Esophagus muscularis mucosa (tissue), 4 donors: ENCODE measurements around the gene PPP2R5B. TPM values are rescaled to one million over a fixed set of nuclear protein-coding genes. Genes with fewer than 3 reads are reported as not detected.

Experiments
- DNase-seq: peaks from one replicate; pipeline ENCODE4 v3.0.0-alpha.2; 2017; ENCODE audit errors: extremely low spot score
- H3K27ac ChIP-seq, 4 donors: fragments of 200-600 bp; sonication (generic); replicated peaks in 1 of 4; 1 replicate in 3 of 4; 2 replicates in 1 of 4; pipeline ENCODE4 v1.5.1; 2016 to 2019; ENCODE audit warnings: mild to moderate bottlenecking in 1 of 4
- H3K27me3 ChIP-seq, 4 donors: fragments of 200-600 bp; sonication (generic); one replicate each; pipeline versions ENCODE4 v1.5.1 to v1.6.0; 2016 to 2019
- H3K36me3 ChIP-seq, 4 donors: fragments of 200-600 bp; sonication (generic); one replicate each; pipeline ENCODE4 v1.5.1; 2016 to 2019
- H3K4me1 ChIP-seq, 4 donors: fragments of 200-600 bp; sonication (generic); one replicate each; pipeline ENCODE4 v1.5.1; 2016 to 2019
- H3K4me3 ChIP-seq, 4 donors: fragments of 200-600 bp; sonication (generic); 1 replicate in 2 of 4; 2 replicates in 2 of 4; pipeline ENCODE4 v1.5.1; 2016 to 2019; ENCODE audit warnings: mild to moderate bottlenecking in 4 of 4, moderate library complexity in 1 of 4
- H3K9me3 ChIP-seq, 4 donors: fragments of 200-600 bp; sonication (generic); 1 replicate in 3 of 4; 2 replicates in 1 of 4; pipeline ENCODE4 v1.5.1; 2016 to 2019
- EP300 ChIP-seq: sonication (generic); formaldehyde crosslinking; IDR thresholded peaks from one replicate; pipeline ENCODE4 v1.6.1; 2017; ENCODE audit warnings: antibody characterized with exemption
- POLR2A ChIP-seq: fragments of 450-650 bp; IDR thresholded peaks from one replicate; pipeline ENCODE4 v1.6.1; 2017; ENCODE audit warnings: antibody characterized with exemption, moderate library complexity, mild to moderate bottlenecking, low read depth
- POLR2AphosphoS5 ChIP-seq, 2 donors: sonication (generic); formaldehyde crosslinking; IDR thresholded peaks; one replicate each; pipeline ENCODE4 v1.6.1; 2017; ENCODE audit warnings: antibody characterized with exemption in 2 of 2
- WGBS: methylation state at CpG from one replicate; pipeline ENCODE4 v1.1.5; 2018; 5-methylcytosine and 5-hydroxymethylcytosine counted together
- intact Hi-C: fragments of 100-400 bp; cut with DNase I; formaldehyde crosslinking; loops from one replicate; pipeline ENCODE4 v1.15.1; 2023
- total RNA-seq, 4 donors: library from RNA; depleted of rRNA; stranded (reverse); fragments of >200 nt; gene quantifications; one replicate each; pipeline versions ENCODE4 v1.1.0 to v1.2.1, GENCODE V29; 2016
- TF ChIP-seq, protein P1 (sequence below), 3 experiments: fragments of 200-600 bp in 2 of 3; fragments of 450-650 bp in 1 of 3; sonication (generic) in 2 of 3; IDR thresholded peaks; one replicate each; pipeline ENCODE4 v1.5.1; 2017 to 2019; ENCODE audit warnings: antibody characterized with exemption in 3 of 3, mild to moderate bottlenecking in 2 of 3, moderate library complexity in 1 of 3

The PPP2R5B gene
- total RNA-seq, 4 donors from 2014 or later, result 24.1 to 38.8 (median 29.0) TPM

DNA sequence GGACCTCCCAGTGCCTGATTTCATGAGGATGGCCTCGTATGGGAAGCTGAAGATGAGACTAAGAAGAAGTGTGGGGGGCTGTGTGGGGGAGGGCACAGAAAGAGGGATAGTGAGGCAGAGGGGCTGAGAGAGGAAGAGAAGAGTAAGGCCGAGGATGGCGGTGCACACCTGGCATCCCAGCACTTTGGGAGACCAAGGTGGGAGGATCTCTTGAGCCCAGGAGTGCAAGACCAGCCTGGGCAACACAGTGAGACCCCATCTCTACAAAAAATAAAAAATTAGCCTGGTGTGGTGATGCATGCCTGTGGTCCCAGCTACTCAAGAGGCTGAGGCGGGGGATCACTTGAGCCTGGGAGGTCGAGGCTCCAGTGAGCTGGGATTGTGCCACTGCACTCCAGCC, 32.6 kb upstream of the PPP2R5B start:
- Histone ChIP-seq H3K4me1 (peaks cover 30 to 37% (median 34%) of the 10 kb centered on the region in 4 donors), H3K27me3 (no peaks in the 10 kb centered on the region)

DNA sequence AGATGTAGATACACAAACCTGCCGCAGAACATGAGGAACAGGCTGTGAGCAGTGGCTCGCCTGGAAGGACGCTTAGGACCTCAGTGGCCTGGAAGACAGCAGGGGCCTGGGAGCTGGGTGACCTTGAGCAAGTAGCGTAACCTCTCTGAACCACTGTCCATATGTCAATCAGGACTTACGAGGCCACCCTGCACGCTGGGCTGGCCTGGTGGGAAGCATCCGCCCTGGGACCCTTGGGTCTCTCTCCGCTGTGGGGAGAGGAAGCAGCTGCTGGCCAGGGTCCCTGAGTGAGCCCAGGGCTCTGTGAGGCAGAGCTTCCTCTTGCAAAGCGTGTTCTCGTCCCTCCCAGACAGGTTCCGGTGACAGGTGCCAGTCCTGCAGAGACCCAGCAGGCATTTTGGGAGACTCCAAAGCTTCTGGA, 32.1 kb upstream of the PPP2R5B start:
- Histone ChIP-seq H3K4me1 (peaks cover 26 to 36% (median 29%) of the 10 kb centered on the region in 4 donors), H3K4me3 (no peak overlapping the region), H3K27ac (no peak overlapping the region), H3K27me3 (no peaks in the 10 kb centered on the region), H3K9me3 (no peaks in the 10 kb centered on the region), H3K36me3 (peaks cover 4 to 31% (median 26%) of the 10 kb centered on the region in 4 donors)
- TF ChIP-seq POLR2AphosphoS5 (IDR thresholded peaks at IDR 0.05), result no peak
- TF ChIP-seq, protein P1, sequence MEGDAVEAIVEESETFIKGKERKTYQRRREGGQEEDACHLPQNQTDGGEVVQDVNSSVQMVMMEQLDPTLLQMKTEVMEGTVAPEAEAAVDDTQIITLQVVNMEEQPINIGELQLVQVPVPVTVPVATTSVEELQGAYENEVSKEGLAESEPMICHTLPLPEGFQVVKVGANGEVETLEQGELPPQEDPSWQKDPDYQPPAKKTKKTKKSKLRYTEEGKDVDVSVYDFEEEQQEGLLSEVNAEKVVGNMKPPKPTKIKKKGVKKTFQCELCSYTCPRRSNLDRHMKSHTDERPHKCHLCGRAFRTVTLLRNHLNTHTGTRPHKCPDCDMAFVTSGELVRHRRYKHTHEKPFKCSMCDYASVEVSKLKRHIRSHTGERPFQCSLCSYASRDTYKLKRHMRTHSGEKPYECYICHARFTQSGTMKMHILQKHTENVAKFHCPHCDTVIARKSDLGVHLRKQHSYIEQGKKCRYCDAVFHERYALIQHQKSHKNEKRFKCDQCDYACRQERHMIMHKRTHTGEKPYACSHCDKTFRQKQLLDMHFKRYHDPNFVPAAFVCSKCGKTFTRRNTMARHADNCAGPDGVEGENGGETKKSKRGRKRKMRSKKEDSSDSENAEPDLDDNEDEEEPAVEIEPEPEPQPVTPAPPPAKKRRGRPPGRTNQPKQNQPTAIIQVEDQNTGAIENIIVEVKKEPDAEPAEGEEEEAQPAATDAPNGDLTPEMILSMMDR (IDR thresholded peaks at IDR 0.05), result no peak
- intact Hi-C loops, result loop anchor here (10.0 kb wide), 1 partner anchor 108 kb away; no protein-coding TSS in a partner anchor
- DNase-seq, result no peak
- 72% methylated on average over 9 of the region's 11 CpGs for WGBS

More for the DNA sequence above, 32.6 kb upstream of the PPP2R5B start:
- Histone ChIP-seq H3K36me3 (peaks cover 0 to 25% (median 21%) of the 10 kb centered on the region in 4 donors), H3K9me3 (no peaks in the 10 kb centered on the region), H3K4me3 (no peak overlapping the region), H3K27ac (no peak overlapping the region)
- WGBS, result 83% methylated on average over 5 of the region's 5 CpGs
- no peak for TF ChIP-seq POLR2AphosphoS5 (IDR thresholded peaks at IDR 0.05)
- TF ChIP-seq, protein P1 (IDR thresholded peaks at IDR 0.05), result no peak
- TF ChIP-seq POLR2A, result no peak
- no peak for TF ChIP-seq EP300
- intact Hi-C loops, result loop anchor here (10.0 kb wide), 1 partner anchor 107 kb away; no protein-coding TSS in a partner anchor
- no peak for DNase-seq

DNA sequence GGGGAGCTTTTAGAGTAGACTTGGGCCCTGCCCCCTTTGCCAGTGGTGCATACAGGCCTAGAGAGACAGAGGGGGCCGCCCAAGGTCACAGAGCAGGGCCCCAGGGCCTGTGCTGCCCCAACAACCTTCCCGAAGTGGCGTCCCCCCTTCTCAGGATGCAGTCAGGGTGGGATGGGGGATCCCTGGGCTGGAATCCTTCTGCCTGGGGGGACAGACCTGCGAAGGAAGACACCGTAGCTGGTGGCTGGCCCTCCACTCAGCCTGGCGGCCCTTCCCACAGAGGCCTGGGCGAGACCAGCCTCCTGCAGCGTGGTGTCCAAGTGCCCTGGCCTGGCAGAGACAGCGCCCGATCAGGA, 31.7 kb upstream of the PPP2R5B start:
- DNase-seq, result no peak
- Histone ChIP-seq H3K4me3 (no peak overlapping the region), H3K4me1 (peaks cover 22 to 32% (median 25%) of the 10 kb centered on the region in 4 donors), H3K27ac (no peak overlapping the region), H3K9me3 (no peaks in the 10 kb centered on the region), H3K27me3 (no peaks in the 10 kb centered on the region), H3K36me3 (peaks cover 7 to 35% (median 30%) of the 10 kb centered on the region in 4 donors)
- TF ChIP-seq POLR2AphosphoS5 (IDR thresholded peaks at IDR 0.05), result no peak
- TF ChIP-seq, protein P1 (IDR thresholded peaks at IDR 0.05), result no peak
- TF ChIP-seq POLR2A, result no peak
- TF ChIP-seq EP300, result no peak
- WGBS, result 93% methylated on average over 6 of the region's 10 CpGs
- intact Hi-C loops, result loop anchor here (10.0 kb wide), 1 partner anchor 108 kb away; no protein-coding TSS in a partner anchor

DNA sequence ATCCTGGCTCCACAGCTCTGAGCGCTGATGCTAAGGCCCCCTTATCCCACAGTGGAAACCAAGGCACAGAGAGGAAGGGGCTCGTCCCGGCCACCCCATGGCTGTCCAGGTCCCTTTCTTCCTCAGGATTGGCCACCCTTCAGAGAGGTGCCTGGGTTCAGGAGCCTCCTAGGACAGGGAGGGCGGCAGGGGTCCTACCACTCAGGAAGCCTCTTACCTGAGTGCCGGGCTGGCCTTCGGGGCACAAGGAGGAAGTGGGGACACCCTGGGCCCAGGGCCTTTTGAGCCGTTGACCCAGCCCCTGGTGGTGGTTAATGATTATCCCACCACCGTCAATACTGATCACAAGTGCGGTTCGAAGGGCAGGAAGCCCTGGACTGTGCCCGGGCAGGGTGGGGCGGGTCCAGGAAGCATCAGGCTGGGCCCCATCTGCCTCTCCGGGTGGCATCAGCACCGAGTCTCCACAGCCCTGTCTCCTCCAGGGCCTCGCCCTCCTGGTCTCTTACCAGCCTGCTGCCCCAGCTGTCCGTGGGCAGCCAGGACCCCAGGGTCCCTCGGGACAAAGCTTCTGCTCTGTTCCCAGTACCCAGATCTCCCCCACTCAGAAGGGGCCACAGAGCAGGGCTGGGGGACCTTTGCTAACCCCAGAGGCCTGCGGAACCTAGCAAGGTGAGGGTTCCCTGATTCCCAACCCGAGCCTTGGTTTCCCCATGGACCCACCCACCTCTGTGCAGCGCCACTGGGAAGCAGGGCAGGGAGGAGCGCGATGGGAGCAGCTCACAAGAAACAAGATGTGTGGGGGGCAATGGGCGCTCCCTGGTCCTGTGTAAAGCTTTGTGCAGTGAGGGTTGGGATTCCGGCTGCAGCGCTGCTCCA, 31.1 kb upstream of the PPP2R5B start:
- H3K27ac ChIP-seq, result peak overlapping the region in 1 of 4 donors; percentile 2
- H3K4me1 ChIP-seq, result peaks cover 15 to 26% (median 19%) of the 10 kb centered on the region in 4 donors
- no peak for TF ChIP-seq EP300
- TF ChIP-seq POLR2AphosphoS5 (IDR thresholded peaks at IDR 0.05), result no peak
- no peak for TF ChIP-seq POLR2A
- TF ChIP-seq, protein P1 (IDR thresholded peaks at IDR 0.05), result no peak
- WGBS, result 85% methylated on average over 9 of the region's 25 CpGs
- no peaks in the 10 kb centered on the region for H3K27me3 ChIP-seq
- no peak for DNase-seq
- H3K4me3 ChIP-seq, result no peak overlapping the region
- intact Hi-C loops, result loop anchor here (1.0 to 10.0 kb wide), 2 partner anchors 46 to 109 kb away; no protein-coding TSS in a partner anchor
- H3K36me3 ChIP-seq, result peaks cover 13 to 41% (median 36%) of the 10 kb centered on the region in 4 donors
- H3K9me3 ChIP-seq, result no peaks in the 10 kb centered on the region
